ENCODE data around the gene ACTL8. TPM values are rescaled to one million over a fixed set of nuclear protein-coding genes. Genes with fewer than 3 reads are reported as not detected.

ACTL8 gene
- total and polyA plus RNA-seq, 2 of the 4 experiments (the other 2 are of a cell fraction): under 0.01 to 0.07 TPM

- Histone ChIP-seq H3K56ac (ENCODE audit: extremely low read depth, insufficient read depth, low read length) (no peak overlapping the region), H2AFZ (replicated peaks; ENCODE audit: low read length, poor library complexity) (no peak overlapping the region), H3K36me3 (ENCODE audit: control insufficient read depth, insufficient read depth, low read length) (no peaks in the 10 kb centered on the region), H3K79me1 (ENCODE audit: low read depth in 1 of 2, low read length in 2 of 2) (no peaks in the 10 kb centered on the region), H3K27me3 (ENCODE audit: control insufficient read depth, insufficient read depth, low read length) (peaks cover 3% of the 10 kb centered on the region; the same call in 1 of the 2 replicates), H3K4me1 (ENCODE audit: control insufficient read depth, insufficient read depth, low read length) (no peaks in the 10 kb centered on the region), H2AK9ac (replicated peaks; ENCODE audit: low read depth, low read length, poor library complexity) (no peak overlapping the region), H3K4me3 (ENCODE audit: insufficient read depth, low read depth, low read length) (no peak overlapping the region), H3K4ac (ENCODE audit: low read depth, low read length) (no peak overlapping the region), H3K9me3 (ENCODE audit: control insufficient read depth, insufficient read depth, low read length) (no peaks in the 10 kb centered on the region), H3K18ac (ENCODE audit: low read depth, low read length) (no peak overlapping the region), H4K8ac (ENCODE audit: low read depth in 2 of 2, low read length in 2 of 2) (no peak overlapping the region), H2BK15ac (ENCODE audit: low read depth, low read length) (no peak overlapping the region), H2AK5ac (ENCODE audit: low read depth, low read length) (no peak overlapping the region), H3K9me1 (ENCODE audit: insufficient read depth, low read length) (no peaks in the 10 kb centered on the region), H2BK120ac (ENCODE audit: low read depth, low read length) (no peak overlapping the region), H2BK20ac (ENCODE audit: low read depth, low read length) (no peak overlapping the region), H3K9ac (ENCODE audit: low read depth, low read length) (no peak overlapping the region), H3K23ac (ENCODE audit: low read depth, low read length) (no peak overlapping the region), H3K14ac (replicated peaks; ENCODE audit: low read depth, low read length) (no peak overlapping the region), H4K5ac (ENCODE audit: low read depth, low read length) (no peak overlapping the region), H4K91ac (ENCODE audit: insufficient read depth, low read depth, low read length) (no peak overlapping the region), H2BK5ac (ENCODE audit: low read depth, low read length, poor library complexity, severe bottlenecking) (no peak overlapping the region), H3K27ac (ENCODE audit: insufficient read depth, low read length) (no peak overlapping the region), H4K20me1 (ENCODE audit: insufficient read depth, low read length) (no peaks in the 10 kb centered on the region), H3K4me2 (ENCODE audit: low read depth, low read length) (no peak overlapping the region)
- CTCF ChIA-PET: no interaction called here
- WGBS, 2 experiments (ENCODE audit: extremely low coverage in 2 of 2, insufficient read length in 1 of 2): 51% methylated on average over 4 of the region's 6 CpGs; no CpG with 5 or more reads in 1 of the 2 experiments
- BruUV-seq (replicated peaks): no TSS peak
- dilution Hi-C loops (cut with HindIII; ENCODE audit: low sequenced_read_pairs, unreplicated experiment) (no loop called here), in situ Hi-C loops (cut with MboI; ENCODE audit: low sequenced_read_pairs) (no loop called here), intact Hi-C loops (cut with micrococcal nuclease) (no loop called here)
- POLR2A ChIA-PET (ENCODE audit: unreplicated experiment): no interaction called here
- ATAC-seq (ENCODE audit: low read depth) (no peak), DNase-seq (no peak)
- TF ChIP-seq CEBPB (IDR thresholded peaks at IDR 0.05; ENCODE audit: low read depth, low read length) (no peak), MAZ (IDR thresholded peaks at IDR 0.05; ENCODE audit: borderline replicate concordance, low read depth, low read length) (no peak), NFE2L2 (IDR thresholded peaks at IDR 0.05; ENCODE audit: low read depth, low read length) (no peak), USF2 (IDR thresholded peaks at IDR 0.05; ENCODE audit: low read depth, low read length) (no peak), MAFK (IDR thresholded peaks at IDR 0.05; ENCODE audit: low read depth, low read length) (no peak)
Measured at GRCh38 chr1:17792421-17792820, 37.3 kb downstream of the ACTL8 start.

Measured in IMR-90 (cell line).